Suppressor macrophage treated with lipopolysaccharide for 1 hour (primary cell): ENCODE results near the gene MED22.
"Not testable (repeated sequence)": the region's sequence is repeated elsewhere in the genome, so short reads cannot be mapped to it uniquely, and the experiment has no call there.

ENCODE experiments used
- DNase-seq, 3 donors: peaks; one replicate each; pipeline ENCODE4 v3.0.0-alpha.2; 2020 to 2022

Gene MED22

GRCh38 chr9:133354766-133355165 is 6.8 kb upstream of the MED22 start:
- no peak for DNase-seq

DNA sequence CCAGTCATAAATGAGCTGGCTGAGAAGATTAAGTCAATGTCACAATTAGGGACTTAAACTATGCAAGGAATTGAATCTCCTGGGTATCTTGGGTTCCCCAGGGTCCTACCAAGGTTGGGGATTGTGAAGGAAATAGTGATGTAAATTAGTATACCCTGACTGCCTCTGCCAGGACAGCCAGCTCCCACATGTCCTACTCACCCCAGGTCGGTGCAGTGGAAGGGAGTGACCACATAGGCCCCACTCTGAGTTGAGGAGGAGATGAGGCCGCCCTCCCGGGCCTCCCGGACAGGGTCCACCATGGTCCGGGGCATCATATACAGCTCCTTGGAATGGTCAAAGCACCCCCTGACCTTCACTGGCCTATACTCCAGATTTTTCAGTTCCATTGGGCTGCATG is 5.6 kb upstream of the MED22 start:
- no peak for DNase-seq

DNA sequence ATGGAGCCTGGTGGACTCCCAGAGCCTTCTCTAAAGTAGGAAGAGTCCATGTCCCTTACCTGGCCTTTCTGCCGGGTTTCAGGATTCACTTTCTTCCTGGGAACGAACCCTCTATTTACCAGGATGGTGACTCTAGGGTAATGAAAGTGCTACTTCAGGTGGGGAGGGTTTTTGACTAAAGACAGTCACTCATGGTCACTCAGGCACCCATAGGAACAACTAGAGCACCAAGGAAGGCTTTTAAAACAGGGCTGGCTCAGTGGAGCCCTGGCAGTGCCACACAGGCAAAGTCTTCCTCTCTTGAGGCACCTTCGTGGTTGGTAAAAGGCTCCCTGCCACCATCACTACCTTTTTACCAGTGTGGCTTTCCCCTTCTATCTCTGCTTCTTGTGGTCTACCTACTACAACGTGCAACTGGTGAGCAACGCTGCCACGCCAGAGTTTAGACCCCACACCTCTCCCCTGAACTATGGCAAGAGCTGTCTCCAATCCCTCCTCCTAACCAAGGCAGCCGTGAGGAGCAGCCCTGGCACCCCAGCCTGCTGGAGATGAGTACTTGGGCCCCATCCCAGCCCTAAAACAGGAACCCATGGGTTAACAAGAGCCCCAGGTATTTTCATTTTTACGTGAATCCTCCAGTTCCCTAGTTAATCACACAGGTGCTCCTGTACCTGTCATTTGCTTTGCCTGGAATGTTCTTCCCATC is 4.9 kb upstream of the MED22 start:
- DNase-seq, result no peak

- DNase-seq, result peak; percentile 73 to 82 (median 75)
Observed at GRCh38 chr9:133351908-133352634, 4.1 kb upstream of the MED22 start.

GRCh38 chr9:133351526-133351907 is 3.6 kb upstream of the MED22 start:
- no peak for DNase-seq

- no peak for DNase-seq
Observed at GRCh38 chr9:133349965-133350616, 2.2 kb upstream of the MED22 start.

GRCh38 chr9:133348718-133349573 is 1.0 kb upstream of the MED22 start:
- DNase-seq, result no peak

GRCh38 chr9:133347515-133347984 is 381 bp downstream of the MED22 start:
- peak; percentile 56 to 69 (median 64) for DNase-seq

GRCh38 chr9:133346021-133346785 is 1.7 kb downstream of the MED22 start:
- no peak for DNase-seq

DNA sequence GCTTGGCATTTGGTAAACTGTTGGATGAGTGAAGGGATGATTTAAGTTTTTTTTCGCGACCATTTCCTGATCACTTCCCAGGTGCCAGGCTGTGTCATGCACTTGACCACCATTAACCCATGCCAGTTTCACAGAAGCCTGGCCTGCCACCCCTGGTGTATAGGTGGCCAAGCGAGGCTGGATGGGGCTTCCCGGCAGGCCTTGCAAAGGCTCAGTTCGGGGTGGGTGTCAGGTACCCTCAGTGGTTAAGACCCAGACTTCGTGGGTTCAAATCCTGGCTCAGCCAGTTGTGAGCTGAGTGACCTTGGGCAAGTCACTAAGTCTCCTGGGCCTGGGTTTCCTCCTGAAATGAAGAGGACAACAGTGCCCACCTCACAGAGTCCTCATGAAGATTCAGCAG is 2.3 kb downstream of the MED22 start:
- DNase-seq, result no peak

DNA sequence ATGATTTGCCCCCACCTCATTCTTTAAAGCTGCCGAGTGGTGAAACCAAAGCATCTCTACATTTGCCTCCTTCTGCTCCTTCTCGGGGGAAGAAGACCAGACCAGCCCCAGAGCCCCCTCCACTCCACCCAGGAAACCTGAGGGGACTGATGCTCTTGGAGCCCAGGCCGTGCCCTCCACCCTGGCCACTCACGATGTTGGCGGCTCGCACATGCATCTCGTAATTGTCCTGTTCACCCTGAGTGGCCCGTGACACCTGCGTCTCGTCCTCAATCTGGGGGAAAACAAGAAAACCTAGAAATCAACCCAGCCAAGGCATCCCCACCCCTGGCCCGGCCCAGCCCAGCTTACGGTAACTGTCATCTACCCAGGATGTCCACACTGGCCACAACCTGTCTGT is 3.0 kb downstream of the MED22 start:
- no peak for DNase-seq

GRCh38 chr9:133344071-133344470 is 3.9 kb downstream of the MED22 start:
- DNase-seq, result no peak

GRCh38 chr9:133342570-133342969 is 5.4 kb downstream of the MED22 start:
- DNase-seq, result peak in 1 of 3 donors; percentile 29

GRCh38 chr9:133342069-133342406 is 5.9 kb downstream of the MED22 start:
- no peak for DNase-seq

GRCh38 chr9:133341369-133342068 is 6.4 kb downstream of the MED22 start:
- peak; percentile 78 to 88 (median 82) for DNase-seq

DNA sequence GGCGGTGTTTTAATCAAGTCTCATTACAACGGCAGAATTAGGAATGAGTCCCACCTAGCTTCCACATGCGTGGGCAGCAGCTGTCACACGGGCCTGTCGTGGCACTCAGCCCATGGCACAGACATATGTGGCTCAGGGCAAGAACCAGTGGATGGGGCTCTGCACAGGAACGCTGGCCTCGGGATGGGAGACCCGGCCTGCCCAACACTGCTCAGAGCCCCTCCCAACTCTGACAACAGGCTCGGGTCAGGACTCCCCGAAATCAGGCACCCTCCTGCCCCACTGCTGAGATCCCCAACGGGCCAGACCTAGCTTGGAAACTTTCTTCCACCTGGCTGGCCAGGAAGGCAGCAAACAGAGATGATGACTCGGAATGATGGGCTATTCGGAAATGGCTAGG is 7.0 kb downstream of the MED22 start:
- peak in 1 of 3 donors; percentile 25 for DNase-seq

DNA sequence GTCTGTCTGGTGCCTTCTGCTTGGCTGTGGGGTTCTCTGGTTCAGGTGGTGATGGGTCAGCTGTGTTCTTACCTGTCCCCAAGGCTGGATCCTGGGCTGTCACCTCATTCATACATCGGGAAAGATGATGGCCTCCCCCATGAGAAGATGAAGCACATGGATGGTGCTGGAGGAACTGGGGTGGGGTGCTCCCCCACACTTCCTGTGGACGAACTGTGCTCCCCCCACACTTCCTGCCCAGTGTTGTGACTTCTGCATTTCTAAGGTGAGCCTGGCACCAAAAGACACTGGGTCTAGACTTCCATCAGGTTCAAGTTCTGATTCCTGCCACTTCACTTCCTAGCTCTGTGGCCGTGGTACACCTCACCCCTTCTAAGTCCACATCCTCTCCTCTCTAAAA is 7.7 kb downstream of the MED22 start:
- peak in 2 of 3 donors; percentile 44 to 48 for DNase-seq

DNA sequence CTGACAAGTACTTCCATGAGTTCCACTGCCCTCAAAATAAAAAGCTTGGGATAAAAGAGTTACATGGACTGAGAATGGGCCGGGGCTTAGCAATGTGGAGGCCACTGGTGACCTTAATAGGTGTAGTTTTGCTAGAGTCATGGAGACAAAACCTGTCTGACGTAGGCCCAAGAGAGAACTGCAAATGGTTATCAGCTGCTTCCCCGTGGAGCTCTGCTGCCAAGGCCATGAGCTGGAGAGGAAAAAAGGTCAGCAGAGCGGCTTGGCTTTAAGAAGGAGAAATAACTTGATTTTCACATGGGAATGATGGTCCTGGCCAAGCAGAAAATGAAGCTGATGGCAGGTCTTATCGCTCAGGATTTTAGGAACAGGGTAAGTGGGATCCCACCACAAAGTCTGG is 8.3 kb downstream of the MED22 start:
- DNase-seq, result no peak

GRCh38 chr9:133335924-133336811 is 11.8 kb downstream of the MED22 start, which contains the start of gene SURF6:
Gene SURF6, minus strand, starts transcription at chr9:133336188. Its CDS starts 56 bp downstream, at chr9:133336132.
- DNase-seq, result peak; percentile 89 to 96 (median 94)

DNA sequence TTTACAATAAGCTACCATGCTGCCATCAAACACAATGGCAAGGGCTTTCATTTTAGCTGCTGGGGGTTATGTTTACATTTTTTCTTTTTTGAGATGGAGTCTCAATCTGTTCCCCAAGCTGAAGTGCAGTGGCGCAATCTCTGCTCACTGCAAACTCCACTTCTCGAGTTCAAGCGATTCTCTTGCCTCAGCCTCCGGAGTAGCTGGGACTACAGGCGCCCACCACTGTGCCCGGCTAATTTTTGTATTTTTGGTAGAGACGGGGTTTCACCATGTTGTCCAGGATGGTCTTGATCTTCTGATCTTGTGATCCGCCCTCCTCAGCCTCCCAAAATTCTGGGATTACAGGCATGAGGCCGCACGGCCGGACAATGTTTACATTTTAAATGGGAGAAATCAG is 13.0 kb downstream of the MED22 start:
- DNase-seq, result not testable (repeated sequence)
